AG08395 (cell line): ENCODE measurements around the gene SETD3.

Experiments
- DNase-seq: peaks from one replicate; pipeline ENCODE4 v3.0.0; 2012; ENCODE audit warnings: mixed read lengths, low spot score

SETD3 gene

DNA sequence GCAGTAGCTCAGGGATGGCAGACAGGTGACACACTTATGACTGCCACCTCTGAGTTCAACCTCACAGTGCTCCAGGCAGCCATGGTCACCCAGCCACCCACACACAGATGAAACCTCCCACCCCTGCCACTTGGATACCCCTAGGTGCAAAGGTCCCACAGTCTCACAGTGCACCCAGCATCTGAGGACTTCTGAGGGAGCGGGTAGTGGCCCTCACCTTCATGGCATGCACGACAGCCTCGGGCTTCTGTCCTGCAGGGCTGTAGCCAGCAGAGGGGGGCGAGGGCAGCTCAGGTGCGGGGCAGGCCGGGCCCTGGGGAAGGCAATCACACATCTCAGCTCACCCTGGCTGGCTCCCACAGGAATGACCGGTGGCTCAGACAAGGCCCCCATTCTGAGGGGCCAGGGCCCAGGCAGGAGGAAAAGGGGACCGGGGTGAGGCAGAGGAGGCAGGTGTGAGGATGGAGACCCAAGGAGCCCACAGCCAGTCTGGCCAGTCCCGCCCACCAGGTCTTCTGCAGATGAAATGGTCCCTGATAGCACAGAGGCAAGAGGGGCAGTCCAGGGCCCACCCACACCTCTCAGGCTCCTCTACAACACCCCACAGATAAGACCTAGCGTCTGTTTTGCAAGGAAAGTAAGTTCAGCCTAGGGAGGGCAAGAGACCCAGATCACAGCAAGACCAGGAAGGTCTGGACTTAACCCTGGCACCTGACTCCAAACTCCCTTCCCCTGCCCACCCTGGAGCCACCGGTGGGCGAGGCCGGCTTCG is 36.4 kb upstream of the SETD3 start:
- no peak for DNase-seq

DNA sequence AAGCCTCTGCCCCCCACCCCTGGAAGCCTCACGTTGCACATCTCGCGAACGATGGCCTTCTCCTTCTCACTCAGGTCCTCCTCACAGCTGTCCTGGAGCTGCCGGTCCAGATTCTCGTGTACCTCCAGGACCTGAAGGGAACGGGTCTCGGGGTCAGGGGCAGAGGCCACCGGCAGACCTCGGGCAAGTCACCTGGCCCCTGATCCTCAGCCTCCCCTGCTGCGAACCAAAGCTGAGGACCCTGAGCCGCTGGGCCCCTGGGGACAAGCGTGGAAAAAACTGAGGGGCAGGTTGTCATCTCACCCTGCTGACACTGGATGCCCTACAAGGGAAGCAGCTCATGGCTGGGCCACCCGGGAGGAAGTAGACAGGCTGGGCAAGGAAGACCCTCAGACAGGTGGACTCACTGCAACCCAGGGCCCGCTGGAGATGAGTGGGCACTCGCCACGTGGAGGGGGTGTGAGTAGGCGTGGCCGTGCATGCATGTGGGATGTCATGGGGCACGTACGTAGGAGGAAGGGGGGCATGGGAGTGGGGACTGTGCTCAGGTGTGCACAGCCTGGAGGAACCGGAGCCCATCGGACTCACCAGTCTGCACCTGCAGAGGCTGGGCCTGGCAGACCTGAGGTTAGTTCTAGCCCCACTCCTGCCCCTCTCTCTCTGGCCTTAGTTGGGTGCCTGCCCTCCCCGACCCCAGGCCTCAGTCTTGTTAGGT is 35.7 kb upstream of the SETD3 start:
- no peak for DNase-seq

DNA sequence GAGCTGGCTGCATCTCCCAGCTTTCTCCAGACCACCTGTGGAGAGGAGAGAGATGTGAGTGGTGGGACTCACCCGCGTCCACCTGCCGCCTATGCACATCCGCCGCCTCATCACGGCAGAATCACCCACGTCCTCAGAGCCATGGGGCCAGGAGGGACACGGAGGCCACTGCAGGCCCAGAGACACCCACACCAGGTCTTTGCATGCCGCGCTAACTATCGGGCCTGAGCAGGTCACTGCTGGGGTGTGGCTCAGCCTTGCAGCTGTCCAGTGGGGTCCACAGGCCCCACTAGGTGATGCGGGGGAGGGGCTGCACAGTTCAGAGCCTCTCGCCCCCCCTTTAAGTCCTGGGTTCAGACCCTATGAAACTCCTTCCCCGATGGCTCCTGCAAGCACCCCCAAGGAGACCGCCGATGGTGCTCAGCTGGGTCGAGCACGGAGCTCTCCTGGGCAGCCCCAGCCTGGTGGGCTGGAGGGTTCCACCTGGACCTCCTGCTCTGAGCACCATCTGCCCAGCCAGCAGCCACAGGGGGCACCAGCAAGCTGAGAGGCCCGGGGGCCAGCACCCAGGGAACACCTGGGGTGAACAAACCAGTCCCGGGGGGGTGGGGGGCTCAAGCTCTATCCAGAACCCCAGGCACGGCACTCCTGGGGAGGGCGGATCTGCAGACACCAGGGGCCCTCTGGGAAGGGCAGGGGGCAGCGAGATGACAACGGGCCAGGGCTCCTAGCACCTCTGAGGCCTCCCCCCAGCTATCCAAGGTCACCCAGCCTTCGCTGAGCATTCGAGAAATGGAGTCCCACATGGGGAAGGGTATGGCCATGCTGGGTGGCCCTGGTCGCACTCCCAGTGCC is 34.9 kb upstream of the SETD3 start:
- no peak for DNase-seq

DNA sequence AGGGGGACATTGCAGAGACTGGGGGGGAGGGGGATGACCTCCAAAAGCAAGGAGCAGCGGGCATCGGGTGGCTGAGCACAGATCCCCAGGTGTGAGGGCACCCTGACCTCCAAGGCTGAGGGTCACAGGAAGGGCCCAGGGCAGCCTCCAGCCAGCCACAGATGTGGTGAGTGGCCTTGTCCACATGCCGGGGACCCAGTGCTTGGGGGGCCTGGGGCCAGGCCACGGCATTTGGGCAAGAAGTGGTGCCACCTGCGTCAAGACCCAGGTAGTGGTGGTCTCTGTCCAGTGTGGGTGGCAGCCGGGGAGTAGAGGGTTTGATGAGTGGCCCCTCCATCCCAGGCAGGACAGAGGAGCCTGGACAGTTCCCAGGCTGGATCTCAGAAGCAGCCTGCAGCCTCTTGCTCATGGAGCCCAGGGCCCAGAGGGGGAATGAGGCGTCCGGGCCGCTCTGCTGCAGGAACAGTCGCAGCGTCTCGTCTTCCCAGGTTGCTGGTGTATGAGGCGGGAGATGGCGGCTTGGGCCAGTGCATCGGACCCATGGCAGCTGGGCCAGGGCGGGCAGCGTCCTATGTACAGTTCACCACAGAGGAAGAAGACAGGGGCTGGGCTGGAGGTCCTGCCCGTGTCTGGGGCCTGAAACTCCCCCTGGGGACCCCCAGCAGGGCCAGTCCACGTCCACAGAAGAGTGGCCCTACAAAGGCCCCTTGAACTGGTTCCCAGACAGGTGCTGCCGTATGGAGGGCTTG is 34.1 kb upstream of the SETD3 start:
- DNase-seq = no peak

DNA sequence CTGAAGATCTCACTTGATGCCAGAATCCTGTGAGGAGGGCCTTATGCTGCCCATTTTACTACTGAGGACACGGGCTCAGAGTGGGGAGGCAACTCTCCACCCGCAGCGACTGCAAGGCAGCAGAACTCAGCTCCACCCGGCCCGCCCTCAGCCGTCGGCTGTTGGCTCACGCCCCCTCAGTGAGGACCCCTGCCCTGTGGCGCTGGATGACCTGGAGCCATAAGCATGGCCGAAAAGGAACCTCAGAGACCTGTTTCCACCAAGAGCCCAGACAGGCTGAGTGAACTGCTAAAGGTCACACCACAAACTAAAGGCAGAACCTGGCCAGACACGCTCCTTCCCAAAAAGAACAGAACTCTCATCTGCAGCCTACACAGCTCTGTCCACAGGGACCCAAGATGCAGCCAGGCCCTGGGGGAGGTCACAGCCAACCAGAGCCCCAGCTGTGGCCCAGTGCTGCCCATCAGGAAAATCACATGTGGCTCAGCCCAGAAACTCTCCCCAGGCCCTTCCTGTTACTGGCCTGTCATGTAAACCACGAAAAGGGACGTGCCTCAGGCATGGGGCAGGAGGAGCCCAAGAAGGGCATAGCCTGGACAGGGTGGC is 33.4 kb upstream of the SETD3 start:
- DNase-seq = no peak

DNA sequence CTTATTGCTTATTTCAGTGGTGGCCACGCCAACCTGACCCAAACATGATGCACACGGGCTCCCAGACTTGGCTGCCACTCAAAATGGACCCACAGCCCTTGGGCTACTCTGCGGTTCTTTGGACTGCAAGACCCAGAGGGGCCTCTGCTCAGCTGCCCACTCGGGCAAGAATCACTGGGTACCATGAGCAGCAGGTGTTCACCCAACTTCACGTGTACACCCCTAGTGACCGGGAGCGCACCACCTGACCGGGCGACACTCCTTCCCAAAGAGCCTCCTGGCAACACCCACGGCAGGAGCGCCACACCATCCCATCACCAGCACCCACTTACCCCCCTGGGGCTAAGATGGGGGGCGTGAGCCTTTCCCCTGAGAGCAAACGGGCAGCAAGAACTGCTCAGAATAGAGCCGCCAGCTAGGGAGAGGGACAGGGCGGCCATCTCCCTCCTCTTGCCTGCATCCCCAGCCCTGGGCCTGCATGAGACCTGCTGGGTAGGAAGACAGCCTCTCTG is 32.6 kb upstream of the SETD3 start:
- DNase-seq = no peak

DNA sequence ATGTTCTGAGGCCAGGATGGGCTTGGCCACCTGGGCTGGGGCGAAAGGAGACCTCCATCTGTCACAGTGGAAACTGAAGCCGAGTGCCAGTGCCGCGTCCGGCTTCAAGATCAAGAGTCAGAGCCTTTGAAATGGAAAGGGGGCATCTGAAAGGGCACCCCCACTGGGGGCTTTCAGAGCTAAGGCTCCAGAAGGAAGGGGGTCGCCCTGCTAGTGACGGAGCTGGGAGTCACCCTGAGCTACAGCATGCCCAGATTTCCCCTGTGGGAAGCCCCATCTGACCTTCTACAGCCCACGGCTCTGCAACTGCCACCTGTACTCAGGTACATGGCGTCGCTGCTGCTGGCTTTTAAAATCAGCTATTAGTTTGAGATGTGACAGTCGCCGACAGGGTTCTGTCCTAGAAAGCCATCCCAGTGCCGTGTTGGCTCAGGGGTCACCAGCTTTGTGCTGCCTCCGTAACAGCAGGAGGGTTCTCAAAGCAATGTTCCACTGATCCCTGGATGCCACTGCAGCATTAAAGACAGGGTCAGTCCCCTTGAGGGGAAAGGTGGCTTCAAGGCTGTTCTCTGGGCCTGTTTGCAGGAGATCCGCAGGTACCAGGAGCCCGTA is 32.0 kb upstream of the SETD3 start:
- no peak for DNase-seq

DNA sequence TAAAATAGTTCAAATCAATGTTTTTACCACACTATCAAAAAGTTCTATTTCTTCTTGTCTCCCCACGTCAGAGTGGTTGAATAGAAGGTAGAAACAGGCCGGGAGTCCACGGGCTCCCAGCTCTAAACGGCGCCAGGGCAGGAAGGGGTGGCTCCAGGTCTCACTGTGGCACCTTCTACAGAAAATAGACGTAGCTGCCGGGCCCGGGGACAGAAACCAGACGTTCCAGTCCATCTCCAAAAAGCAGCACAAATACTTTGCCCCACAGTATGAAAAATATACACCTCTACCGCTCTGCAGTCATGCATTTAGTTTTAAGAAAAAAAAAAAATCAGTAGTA is 31.4 kb upstream of the SETD3 start:
- no peak for DNase-seq

DNA sequence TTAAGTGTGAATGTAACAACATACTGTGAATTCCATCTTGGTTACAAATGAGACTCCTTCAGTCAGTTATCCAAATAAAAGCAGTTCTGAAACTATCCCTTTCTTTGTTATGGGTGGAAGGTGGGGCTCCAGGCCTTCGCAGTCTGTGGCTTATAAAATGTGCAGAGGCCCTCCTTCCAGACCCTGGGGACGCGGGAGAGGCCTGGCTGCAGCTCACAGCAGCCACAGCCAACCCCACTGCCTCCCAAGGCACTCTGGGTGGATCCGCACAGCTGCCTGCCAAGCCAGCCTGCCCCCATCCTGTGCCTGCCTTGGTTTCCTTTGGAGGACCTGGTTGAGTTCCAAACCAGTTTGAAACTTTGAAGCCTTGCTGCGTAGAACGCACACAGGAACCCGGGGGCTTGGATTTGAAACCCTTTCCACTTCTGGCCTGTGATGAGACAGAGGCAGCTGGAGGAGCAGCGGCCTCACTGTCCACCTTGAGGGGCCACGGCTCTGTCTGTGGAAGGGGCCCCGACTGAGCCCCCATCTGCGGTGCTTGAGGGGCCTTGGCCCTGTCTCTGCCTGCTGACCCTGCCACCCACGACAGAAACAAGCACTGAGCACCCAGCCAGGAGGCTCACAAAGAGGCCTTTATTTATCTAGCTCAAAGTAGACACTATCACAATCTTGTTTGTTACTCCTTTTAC is 30.9 kb upstream of the SETD3 start:
- DNase-seq = no peak

DNA sequence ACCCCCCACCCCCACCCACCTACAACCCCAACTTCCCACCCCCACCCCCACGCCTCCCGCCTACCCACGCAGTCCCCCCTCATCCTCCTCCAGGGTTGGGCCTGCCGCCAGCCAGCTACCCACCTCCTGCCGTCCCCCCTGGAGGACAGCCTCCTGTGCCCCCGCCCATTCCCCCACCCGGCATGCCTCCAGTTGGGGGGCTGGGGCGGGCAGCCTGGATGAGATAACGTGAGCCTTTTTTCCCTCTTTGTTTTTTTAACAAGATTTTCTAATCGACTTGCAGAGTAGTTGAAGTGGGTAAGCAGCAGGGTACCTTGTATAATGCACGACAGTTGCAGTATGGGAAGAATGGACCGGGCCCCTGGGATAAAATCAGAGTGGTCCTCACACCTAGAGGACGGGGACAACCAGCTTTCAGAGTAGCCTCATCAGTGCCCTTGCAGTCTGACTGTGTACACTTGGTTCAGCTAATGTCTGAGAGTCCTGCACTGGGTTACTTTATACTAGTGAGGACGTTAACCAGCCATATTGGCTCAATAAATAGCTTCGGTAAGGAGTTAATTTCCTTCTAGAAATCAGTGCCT is 30.0 kb upstream of the SETD3 start:
- no peak for DNase-seq

DNA sequence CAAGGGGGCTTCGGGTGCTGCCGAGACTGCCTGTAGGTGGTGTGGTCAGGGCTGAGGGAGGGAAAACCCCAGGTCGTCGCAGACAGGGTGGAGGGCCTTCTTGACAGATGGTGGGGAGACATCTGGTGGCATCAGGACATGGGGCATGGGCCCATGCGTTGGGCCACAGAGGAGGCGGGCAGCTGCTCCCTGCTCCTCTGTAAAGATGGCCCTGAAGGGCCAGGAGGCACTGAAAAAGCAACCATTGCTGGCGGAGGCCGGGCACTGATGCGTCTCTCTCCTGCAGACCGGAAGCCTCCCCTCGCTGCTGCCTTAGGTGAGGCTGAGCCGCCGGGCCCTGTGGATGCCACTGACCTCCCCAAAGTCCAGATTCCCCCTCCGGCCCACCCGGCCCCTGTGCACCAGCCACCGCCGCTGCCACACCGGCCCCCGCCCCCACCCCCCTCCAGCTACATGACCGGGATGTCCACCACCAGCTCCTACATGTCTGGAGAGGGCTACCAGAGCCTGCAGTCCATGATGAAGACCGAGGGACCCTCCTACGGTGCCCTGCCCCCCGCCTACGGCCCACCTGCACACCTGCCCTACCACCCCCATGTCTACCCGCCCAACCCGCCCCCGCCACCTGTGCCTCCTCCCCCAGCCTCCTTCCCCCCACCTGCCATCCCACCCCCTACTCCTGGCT is 29.4 kb upstream of the SETD3 start:
- DNase-seq = no peak

DNA sequence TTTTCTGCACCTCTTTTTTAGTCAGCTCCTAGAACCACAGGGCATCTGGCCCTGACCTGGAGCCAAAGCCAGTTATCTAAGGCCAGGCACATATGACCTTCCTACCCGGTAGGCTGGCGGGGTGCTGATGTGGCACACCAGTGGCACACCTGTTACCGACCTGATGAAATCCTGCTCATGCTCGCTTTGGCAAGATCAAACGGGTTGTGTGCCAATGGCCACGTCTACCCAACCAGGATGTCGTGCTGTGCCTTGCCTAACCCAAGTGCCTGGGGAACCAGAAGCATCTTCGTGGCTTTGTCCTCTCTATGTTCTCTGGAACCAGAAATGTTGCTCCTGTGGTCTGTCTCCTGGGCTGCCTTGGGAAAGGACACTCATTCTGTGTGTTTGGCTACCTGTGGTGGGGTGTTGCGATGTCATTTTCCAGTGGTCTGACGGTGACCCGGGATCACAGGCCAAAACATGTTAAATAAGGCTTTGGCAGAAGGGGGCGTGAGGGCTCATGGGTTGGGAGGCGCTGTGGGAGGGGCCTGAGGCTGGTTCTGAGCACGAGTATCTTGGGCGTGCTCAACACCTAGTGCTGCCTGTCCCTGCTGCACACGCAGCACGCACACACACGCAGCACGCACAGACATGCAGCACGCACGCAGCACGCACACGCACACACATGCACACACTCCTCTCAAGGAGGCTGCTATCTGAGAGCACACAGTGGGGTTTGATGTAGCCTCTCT is 28.4 kb upstream of the SETD3 start:
- DNase-seq = no peak

DNA sequence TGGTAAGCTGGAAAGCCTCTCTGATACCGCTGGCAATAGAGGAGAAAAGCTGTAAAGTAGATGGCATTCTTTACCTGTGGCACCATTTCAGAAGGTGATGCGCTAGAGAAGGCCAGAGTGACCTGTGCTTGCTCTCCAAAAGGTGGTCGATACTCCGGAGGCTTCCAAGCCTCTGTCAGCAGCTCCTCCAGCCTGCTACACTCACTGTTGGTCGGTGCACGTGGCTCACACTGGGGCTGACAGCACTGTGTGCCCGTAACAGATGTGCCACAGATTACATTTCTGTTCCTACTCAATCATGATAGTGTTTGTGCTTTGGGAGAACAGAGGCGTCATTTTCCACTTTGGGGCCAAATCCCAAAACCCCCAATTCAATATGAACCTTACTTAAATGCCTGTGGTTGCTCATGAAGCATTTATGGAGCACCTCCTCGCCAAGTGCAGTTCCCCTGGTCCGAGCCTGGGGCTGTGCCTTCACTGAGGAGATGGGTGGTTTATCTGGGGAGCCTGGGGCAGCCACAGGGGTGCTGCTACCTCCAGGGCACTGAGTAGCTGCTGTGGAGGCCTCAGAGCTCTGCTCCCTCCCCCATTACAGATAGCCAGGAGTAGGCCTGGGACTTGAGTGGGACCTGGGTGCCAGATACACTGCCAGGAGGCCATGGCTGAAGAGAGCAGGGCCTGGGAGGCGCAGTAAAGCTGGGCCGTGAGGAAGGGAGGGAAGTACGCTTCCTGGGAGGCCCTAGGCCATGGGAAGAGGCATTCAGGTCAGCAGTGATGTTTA is 27.4 kb upstream of the SETD3 start:
- no peak for DNase-seq

DNA sequence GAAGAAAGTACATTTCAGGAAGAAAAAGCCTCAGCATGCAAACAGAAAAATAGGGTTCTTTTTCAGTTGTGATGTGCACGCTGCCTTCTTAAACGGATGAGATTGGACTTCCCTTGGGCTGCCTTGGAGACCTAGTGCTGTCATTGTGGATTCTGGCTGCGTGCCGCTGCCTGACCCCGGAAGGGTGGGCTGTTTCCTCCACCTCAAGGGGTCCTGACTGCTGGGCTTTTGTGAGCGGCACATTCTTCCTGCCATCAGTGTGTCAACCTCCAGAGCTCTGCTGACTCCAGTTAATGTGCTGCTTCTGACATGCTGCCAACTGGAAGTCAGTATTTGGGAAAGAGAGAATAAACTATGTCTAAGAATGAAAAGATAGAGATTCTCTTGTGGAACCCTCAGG is 25.6 kb upstream of the SETD3 start:
- DNase-seq = no peak

DNA sequence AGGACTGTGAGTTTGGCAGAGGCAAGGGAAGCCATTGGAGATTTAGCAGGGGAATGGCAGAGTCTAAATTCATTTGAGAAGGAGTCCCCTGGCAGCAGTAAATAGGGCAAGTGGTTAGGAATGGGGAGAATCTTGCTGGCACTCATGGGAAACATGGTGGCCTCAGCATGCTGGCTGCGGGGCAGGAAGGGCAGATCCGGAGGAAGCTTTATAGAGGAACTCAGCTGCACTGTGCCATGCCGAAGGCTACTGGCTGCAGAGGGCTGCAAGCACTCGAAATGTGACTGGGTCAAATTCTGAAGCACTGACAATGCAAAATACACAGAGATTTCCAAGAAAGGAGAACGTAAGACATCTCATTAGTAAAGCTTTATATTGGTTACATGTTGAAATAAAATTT is 24.4 kb upstream of the SETD3 start:
- DNase-seq = no peak

DNA sequence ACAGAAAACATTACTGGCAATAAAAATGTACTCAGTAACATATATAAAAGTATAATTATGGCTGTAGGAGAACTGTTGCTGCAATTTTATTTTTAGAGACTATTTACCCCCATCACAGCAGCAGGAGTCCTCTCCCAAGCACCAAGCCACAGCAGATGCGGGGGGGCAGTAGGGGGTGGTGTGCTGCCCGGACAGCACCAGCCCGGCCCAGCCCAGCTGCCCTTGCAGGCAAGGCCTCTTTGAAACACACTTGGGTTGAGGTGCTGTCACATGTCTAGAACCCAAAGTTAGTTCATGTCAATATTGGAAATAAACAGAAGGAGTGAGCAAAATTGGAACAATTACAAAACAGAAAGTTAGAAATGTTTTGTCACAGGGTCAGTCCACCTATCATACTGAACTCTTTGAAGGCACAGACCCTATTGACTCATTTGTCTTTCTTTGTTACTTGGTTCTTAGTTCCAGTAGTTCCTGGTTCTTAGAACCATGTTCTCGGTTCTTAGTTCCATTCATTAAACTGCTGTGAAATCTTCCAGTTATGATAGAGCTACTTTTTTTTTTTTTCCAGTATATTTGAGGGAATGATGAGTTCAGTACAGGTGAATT is 23.3 kb upstream of the SETD3 start:
- no peak for DNase-seq

DNA sequence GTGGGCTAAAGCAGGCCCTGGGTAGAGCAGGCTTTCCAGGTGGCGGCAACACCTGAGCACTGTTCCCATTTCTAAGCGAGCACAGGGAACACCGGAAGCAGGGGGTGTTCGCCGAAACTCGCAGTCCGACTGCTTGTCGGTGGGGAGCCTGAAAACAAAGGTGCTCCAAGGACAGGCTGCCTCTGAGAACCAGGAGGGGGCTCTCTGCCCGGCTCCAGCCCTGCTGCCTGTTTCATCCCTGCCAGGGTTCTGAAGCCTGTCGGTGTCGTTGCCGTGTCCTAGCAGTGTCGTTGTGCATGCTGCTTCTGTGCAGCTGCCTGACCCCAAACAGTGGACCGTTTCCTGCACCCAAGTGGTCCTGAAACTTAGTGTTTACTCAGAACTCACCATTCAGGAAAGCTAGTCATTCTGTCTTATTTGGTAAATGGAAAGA is 22.3 kb upstream of the SETD3 start:
- no peak for DNase-seq

DNA sequence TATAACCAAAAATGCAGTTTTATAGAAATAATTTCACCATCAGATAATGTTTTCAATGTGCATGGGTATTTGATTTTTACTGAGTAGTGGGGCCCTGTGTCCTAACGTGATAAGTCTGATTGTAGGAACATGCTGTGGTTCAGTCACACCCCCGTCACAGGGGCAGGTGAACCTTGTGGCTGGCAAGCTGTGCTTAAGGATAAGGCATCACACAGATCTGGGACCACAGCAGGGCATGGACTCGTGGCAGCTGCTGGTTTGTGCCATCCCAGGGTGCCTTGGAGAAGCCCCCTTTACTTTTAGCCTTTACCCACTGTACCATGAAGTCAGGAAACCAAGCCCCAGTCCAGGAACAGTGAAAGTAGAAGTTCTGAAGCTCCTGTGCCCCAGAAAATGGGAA is 17.2 kb upstream of the SETD3 start:
- DNase-seq = no peak
